KMS-11 (cell line): ENCODE results near the gene C4orf50.

Experiments
- H2AFZ ChIP-seq: fragments of 200-600 bp; sonication (generic); 2 replicates; pipeline ENCODE4 v1.6.1; 2016; ENCODE audit warnings: antibody characterized with exemption, mixed run types, low read depth
- H3K27ac ChIP-seq: fragments of 200-600 bp; sonication (generic); 2 replicates; pipeline ENCODE4 v1.6.1; 2016; ENCODE audit warnings: mild to moderate bottlenecking, mixed run types
- H3K27me3 ChIP-seq: fragments of 200-600 bp; sonication (generic); 2 replicates; pipeline ENCODE4 v1.6.1; 2017; ENCODE audit warnings: mild to moderate bottlenecking, low read depth, mixed run types, moderate library complexity; ENCODE audit not compliant: insufficient read depth
- H3K36me3 ChIP-seq: fragments of 200-600 bp; sonication (generic); 2 replicates; pipeline ENCODE4 v1.6.1; 2017; ENCODE audit warnings: mild to moderate bottlenecking, mixed run types; ENCODE audit not compliant: insufficient read depth
- H3K4me1 ChIP-seq: fragments of 200-600 bp; sonication (generic); 2 replicates; pipeline ENCODE4 v1.6.1; 2016; ENCODE audit warnings: mild to moderate bottlenecking, low read depth, mixed run types; ENCODE audit not compliant: poor library complexity, severe bottlenecking
- H3K4me2 ChIP-seq: fragments of 200-600 bp; sonication (generic); 2 replicates; pipeline ENCODE4 v1.7.0; 2016; ENCODE audit warnings: mild to moderate bottlenecking, mixed run types
- H3K4me3 ChIP-seq: fragments of 200-600 bp; sonication (generic); IDR thresholded peaks from 2 replicates; pipeline ENCODE4 v1.6.1; 2017; ENCODE audit warnings: low read depth, low read length, mixed read lengths; ENCODE audit not compliant: insufficient read depth
- H3K79me2 ChIP-seq: fragments of 200-600 bp; sonication (generic); 2 replicates; pipeline ENCODE4 v1.6.1; 2016; ENCODE audit warnings: low read depth, mixed run types; ENCODE audit not compliant: insufficient read depth
- H3K9ac ChIP-seq: fragments of 200-600 bp; sonication (generic); 2 replicates; pipeline ENCODE4 v1.6.1; 2016; ENCODE audit warnings: mild to moderate bottlenecking, mixed run types
- H4K20me1 ChIP-seq: fragments of 200-600 bp; sonication (generic); 2 replicates; pipeline ENCODE4 v1.6.1; 2016; ENCODE audit warnings: mild to moderate bottlenecking, mixed run types; ENCODE audit not compliant: insufficient read depth
- CTCF ChIP-seq: fragments of 200-600 bp; sonication (generic); conservative IDR thresholded peaks from 2 replicates; pipeline ENCODE4 v1.6.1; 2017; ENCODE audit warnings: low read depth, mild to moderate bottlenecking, antibody characterized with exemption, low read length, moderate library complexity, mixed read lengths

Gene C4orf50

DNA sequence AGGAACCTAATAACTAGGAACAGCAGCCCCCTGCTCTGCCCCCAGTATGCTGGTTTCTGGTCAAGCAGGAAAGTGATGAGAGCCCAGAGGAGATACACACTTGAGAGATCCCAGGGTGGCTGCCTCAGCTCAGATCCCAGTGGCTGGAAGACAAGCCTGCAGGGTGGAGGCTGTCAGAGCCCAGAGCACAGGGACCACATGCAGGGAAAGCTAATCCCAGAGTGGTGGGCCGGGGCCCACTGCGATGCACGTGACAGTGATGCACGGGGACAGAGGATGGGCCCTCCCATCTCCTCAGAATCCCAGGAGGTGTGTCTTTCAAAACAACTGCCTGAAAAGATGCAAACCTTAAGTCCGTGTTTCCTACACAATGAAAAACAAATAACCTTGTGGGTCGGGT is 96.2 kb downstream of the C4orf50 start:
- no peak overlapping the region for H3K4me3 ChIP-seq
- H3K27me3 ChIP-seq: no peaks in the 10 kb centered on the region
- no peaks in the 10 kb centered on the region for H3K79me2 ChIP-seq
- no peak overlapping the region for H3K27ac ChIP-seq
- no peaks in the 10 kb centered on the region for H3K4me1 ChIP-seq
- H2AFZ ChIP-seq: no peak overlapping the region
- H3K9ac ChIP-seq: no peak overlapping the region
- H3K4me2 ChIP-seq: no peak overlapping the region
- no peak for TF ChIP-seq CTCF
- H4K20me1 ChIP-seq: no peaks in the 10 kb centered on the region
- no peaks in the 10 kb centered on the region for H3K36me3 ChIP-seq

GRCh38 chr4:5921101-5921980 is 96.9 kb downstream of the C4orf50 start:
- no peaks in the 10 kb centered on the region for H4K20me1 ChIP-seq
- H3K4me3 ChIP-seq: no peak overlapping the region
- H3K79me2 ChIP-seq: no peaks in the 10 kb centered on the region
- no peak overlapping the region for H3K4me2 ChIP-seq
- no peak overlapping the region for H3K9ac ChIP-seq
- no peaks in the 10 kb centered on the region for H3K4me1 ChIP-seq
- H3K27ac ChIP-seq: no peak overlapping the region
- no peaks in the 10 kb centered on the region for H3K36me3 ChIP-seq
- no peaks in the 10 kb centered on the region for H3K27me3 ChIP-seq
- no peak for TF ChIP-seq CTCF
- no peak overlapping the region for H2AFZ ChIP-seq

- no peak for TF ChIP-seq CTCF
- Histone ChIP-seq H4K20me1 (no peaks in the 10 kb centered on the region), H3K9ac (no peak overlapping the region), H3K4me3 (no peak overlapping the region), H3K4me2 (no peak overlapping the region), H2AFZ (no peak overlapping the region), H3K36me3 (no peaks in the 10 kb centered on the region), H3K79me2 (no peaks in the 10 kb centered on the region), H3K27ac (no peak overlapping the region), H3K4me1 (no peaks in the 10 kb centered on the region), H3K27me3 (no peaks in the 10 kb centered on the region)
Observed at GRCh38 chr4:5919571-5919970, 98.7 kb downstream of the C4orf50 start.

GRCh38 chr4:5919044-5919443 is 99.2 kb downstream of the C4orf50 start:
- Histone ChIP-seq H3K9ac (no peak overlapping the region), H3K79me2 (no peaks in the 10 kb centered on the region), H3K4me1 (no peaks in the 10 kb centered on the region), H3K27me3 (no peaks in the 10 kb centered on the region), H3K4me3 (no peak overlapping the region), H3K36me3 (no peaks in the 10 kb centered on the region), H3K27ac (no peak overlapping the region), H3K4me2 (no peak overlapping the region), H2AFZ (no peak overlapping the region), H4K20me1 (no peaks in the 10 kb centered on the region)
- no peak for TF ChIP-seq CTCF
